ENCODE data around the gene VWDE.

Gene VWDE

GRCh38 chr7:12299367-12299766 is 104.3 kb downstream of the VWDE start:
- Mint-ChIP-seq H3K4me1 (peaks cover 6% of the 10 kb centered on the region), H3K36me3 (ENCODE audit: low read depth) (no peaks in the 10 kb centered on the region), H3K27ac (no peak overlapping the region), H3K9me3 (no peaks in the 10 kb centered on the region), H3K27me3 (no peaks in the 10 kb centered on the region), H3K4me3 (no peak overlapping the region)
- ATAC-seq (no peak), DNase-seq (no peak)

DNA sequence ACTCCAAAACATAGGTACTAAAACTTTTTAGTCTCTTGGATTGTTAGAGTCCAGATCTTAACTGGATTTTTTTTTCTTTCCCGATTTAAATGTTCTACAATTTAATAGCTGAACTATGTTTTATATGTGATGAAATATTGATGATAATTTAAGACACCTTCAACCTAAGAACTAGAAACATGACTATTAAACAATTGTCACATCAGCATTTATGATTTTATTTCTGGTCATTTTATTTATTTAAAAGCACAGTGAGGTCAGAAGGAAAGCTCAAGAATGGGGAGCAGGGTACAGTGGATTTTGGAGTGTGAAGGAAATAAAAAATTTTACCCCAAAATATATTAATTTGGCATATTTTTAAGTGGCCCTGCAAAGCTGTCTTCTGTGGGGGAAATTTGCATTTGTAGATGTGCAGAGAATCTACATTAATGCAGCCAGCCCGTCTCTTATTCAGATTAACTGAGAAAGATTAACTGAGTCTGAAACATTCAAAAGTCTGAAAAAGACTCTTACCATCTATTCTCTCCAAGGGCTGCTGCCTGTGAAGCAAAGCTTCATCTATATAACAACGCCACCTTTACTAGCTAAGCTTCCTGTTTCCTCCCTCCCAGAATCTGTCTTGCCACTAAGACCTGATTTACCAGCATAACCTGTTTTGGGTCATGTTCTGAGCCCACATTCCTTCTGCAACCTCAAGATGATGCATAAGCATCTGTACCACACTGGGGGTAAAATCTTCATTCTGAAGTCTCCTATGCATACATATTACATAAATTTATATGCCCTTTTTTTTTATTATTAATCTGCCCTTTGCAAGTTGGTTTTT is 106.2 kb downstream of the VWDE start:
- no peak overlapping the region for H3K27ac Mint-ChIP-seq
- H3K4me3 Mint-ChIP-seq: no peak overlapping the region
- DNase-seq: no peak
- no peaks in the 10 kb centered on the region for H3K27me3 Mint-ChIP-seq
- H3K36me3 Mint-ChIP-seq (ENCODE audit: low read depth): no peaks in the 10 kb centered on the region
- H3K4me1 Mint-ChIP-seq: peaks cover 2% of the 10 kb centered on the region
- ATAC-seq: no peak
- H3K9me3 Mint-ChIP-seq: no peaks in the 10 kb centered on the region

DNA sequence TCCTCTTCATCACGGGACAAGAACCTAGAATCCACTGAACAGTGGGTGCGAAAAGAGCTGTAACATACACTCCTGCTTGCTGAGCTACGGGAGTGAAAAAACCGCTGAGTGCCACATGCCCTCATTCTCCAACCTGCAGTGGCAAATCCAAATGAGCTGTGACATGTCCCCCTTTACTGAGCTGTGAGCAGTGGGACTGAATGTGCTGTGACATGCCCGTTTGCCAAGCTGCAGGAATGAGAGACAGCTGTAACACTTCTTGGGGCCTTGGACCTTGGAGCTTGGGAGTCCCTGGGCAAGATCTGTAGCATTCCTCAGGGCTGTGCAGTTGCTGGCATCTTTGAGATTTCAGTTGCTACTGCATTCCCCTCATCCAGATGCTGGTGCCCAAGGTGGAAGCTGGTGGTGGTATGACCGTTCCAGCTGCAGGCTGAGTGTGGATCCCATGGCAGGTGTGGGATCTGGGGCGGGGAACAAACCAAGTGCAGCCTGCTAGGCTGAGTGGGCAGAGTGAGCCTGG is 107.6 kb downstream of the VWDE start:
- DNase-seq (no peak), ATAC-seq (no peak)
- Mint-ChIP-seq H3K4me3 (no peak overlapping the region), H3K27ac (no peak overlapping the region), H3K36me3 (ENCODE audit: low read depth) (no peaks in the 10 kb centered on the region), H3K4me1 (peaks cover 2% of the 10 kb centered on the region), H3K9me3 (no peaks in the 10 kb centered on the region), H3K27me3 (no peaks in the 10 kb centered on the region)

- Mint-ChIP-seq H3K9me3 (peaks cover 6% of the 10 kb centered on the region), H3K4me3 (no peak overlapping the region), H3K4me1 (peaks cover 2% of the 10 kb centered on the region), H3K27ac (no peak overlapping the region), H3K36me3 (ENCODE audit: low read depth) (no peaks in the 10 kb centered on the region), H3K27me3 (no peaks in the 10 kb centered on the region)
- ATAC-seq (no peak), DNase-seq (no peak)
These were observed 109.0 kb downstream of the VWDE start for GRCh38 chr7:12294701-12295100.

DNA sequence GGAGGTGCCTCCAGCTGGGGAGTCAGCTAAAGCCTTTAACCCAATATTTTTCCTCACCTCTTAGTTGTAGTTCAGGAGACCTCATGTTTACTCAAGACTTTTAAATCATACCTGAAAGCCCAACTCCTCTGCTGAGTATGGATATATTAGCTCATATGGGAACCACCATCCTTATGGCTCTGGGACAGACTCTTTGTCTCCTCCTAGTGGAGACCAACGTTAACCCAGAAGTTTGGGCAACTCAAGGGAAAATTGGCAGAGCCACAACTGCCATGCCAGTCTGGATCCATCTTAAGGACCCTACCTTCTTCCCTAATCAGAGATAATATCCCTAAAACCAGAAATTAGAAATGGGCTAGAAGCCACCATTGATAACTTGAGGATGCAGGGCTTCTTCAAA is 111.8 kb downstream of the VWDE start:
- ATAC-seq (no peak), DNase-seq (no peak)
- no peak overlapping the region for H3K4me3 Mint-ChIP-seq
- H3K27me3 Mint-ChIP-seq: no peaks in the 10 kb centered on the region
- H3K4me1 Mint-ChIP-seq: peaks cover 2% of the 10 kb centered on the region
- peaks cover 9% of the 10 kb centered on the region for H3K9me3 Mint-ChIP-seq
- H3K27ac Mint-ChIP-seq: no peak overlapping the region
- H3K36me3 Mint-ChIP-seq (ENCODE audit: low read depth): no peaks in the 10 kb centered on the region

GRCh38 chr7:12290761-12291160 is 112.9 kb downstream of the VWDE start:
- Mint-ChIP-seq H3K4me1 (peaks cover 2% of the 10 kb centered on the region), H3K27ac (no peak overlapping the region), H3K36me3 (ENCODE audit: low read depth) (no peaks in the 10 kb centered on the region), H3K4me3 (no peak overlapping the region), H3K27me3 (no peaks in the 10 kb centered on the region), H3K9me3 (peaks cover 9% of the 10 kb centered on the region)
- DNase-seq: no peak
- ATAC-seq: no peak

GRCh38 chr7:12289996-12290395 is 113.7 kb downstream of the VWDE start:
- DNase-seq: no peak
- peaks cover 9% of the 10 kb centered on the region for H3K9me3 Mint-ChIP-seq
- no peaks in the 10 kb centered on the region for H3K36me3 Mint-ChIP-seq (ENCODE audit: low read depth)
- no peak overlapping the region for H3K27ac Mint-ChIP-seq
- no peak overlapping the region for H3K4me3 Mint-ChIP-seq
- no peaks in the 10 kb centered on the region for H3K27me3 Mint-ChIP-seq
- no peaks in the 10 kb centered on the region for H3K4me1 Mint-ChIP-seq
- no peak for ATAC-seq

DNA sequence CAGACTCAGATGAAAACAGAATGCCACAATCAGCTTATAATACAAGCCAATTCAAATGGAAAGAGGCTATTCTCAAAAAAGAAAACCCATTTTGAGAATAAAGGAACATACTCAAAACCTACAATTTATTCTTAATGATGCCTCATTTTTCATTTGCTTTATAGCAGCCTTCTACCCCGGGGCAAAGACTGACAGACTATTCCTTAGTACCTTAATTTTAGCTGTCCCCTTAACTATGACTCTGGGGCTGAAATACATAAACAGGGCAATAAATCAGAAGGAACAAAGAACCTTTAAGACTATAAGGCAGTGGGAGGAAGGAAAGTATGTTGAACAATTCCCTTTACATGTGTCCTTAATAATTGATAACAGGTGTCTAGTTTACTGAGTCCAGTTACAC is 115.8 kb downstream of the VWDE start:
- no peak overlapping the region for H3K4me3 Mint-ChIP-seq
- peaks cover 9% of the 10 kb centered on the region for H3K9me3 Mint-ChIP-seq
- H3K27ac Mint-ChIP-seq: no peak overlapping the region
- no peak for DNase-seq
- H3K27me3 Mint-ChIP-seq: no peaks in the 10 kb centered on the region
- no peaks in the 10 kb centered on the region for H3K4me1 Mint-ChIP-seq
- no peak for ATAC-seq
- no peaks in the 10 kb centered on the region for H3K36me3 Mint-ChIP-seq (ENCODE audit: low read depth)

- H3K4me3 Mint-ChIP-seq: no peak overlapping the region
These were observed 122.6 kb downstream of the VWDE start for GRCh38 chr7:12281038-12281437.

More at GRCh38 chr7:12281038-12281437, 122.6 kb downstream of the VWDE start:
- Mint-ChIP-seq H3K36me3 (ENCODE audit: low read depth) (no peaks in the 10 kb centered on the region), H3K9me3 (peaks cover 10% of the 10 kb centered on the region), H3K27ac (no peak overlapping the region), H3K27me3 (peaks cover 8% of the 10 kb centered on the region), H3K4me1 (no peaks in the 10 kb centered on the region)
- no peak for ATAC-seq
- DNase-seq: no peak
